NCI-H82 treated with DMSO at 0.1 percent for 48 hours (cell line): ENCODE data around the gene PLOD3.
"Not testable (repeated sequence)": the region's sequence is repeated elsewhere in the genome, so short reads cannot be mapped to it uniquely, and the experiment has no call there.

ENCODE experiments used
- DNase-seq: peaks from one replicate; lab custom pipeline; 2025; ENCODE audit not compliant: unreplicated experiment; lab: John Stamatoyannopoulos, UW

The PLOD3 gene

GRCh38 chr7:101216001-101216859 is 1.2 kb downstream of the PLOD3 start:
- DNase-seq = no peak

GRCh38 chr7:101212014-101212413 is 5.4 kb downstream of the PLOD3 start:
- DNase-seq = no peak

- no peak for DNase-seq
Measured at GRCh38 chr7:101211501-101211900, 5.9 kb downstream of the PLOD3 start.

- no peak for DNase-seq
Measured at GRCh38 chr7:101210143-101210542, 7.2 kb downstream of the PLOD3 start.

GRCh38 chr7:101208794-101209193 is 8.6 kb downstream of the PLOD3 start:
- DNase-seq = no peak

- no peak for DNase-seq
Measured at GRCh38 chr7:101207459-101207858, 9.9 kb downstream of the PLOD3 start.

GRCh38 chr7:101206665-101207042 is 10.7 kb downstream of the PLOD3 start:
- no peak for DNase-seq

- no peak for DNase-seq
Measured at GRCh38 chr7:101205901-101206664, 11.3 kb downstream of the PLOD3 start.

GRCh38 chr7:101203740-101204738 is 13.3 kb downstream of the PLOD3 start:
- not testable (repeated sequence) for DNase-seq

GRCh38 chr7:101202603-101202918 is 14.8 kb downstream of the PLOD3 start:
- no peak for DNase-seq

- no peak for DNase-seq
Measured at GRCh38 chr7:101201695-101202602, 15.4 kb downstream of the PLOD3 start.

- DNase-seq = no peak
Measured at GRCh38 chr7:101200862-101201599, 16.4 kb downstream of the PLOD3 start, which contains the start of gene MOGAT3. Gene MOGAT3 (minus strand): TSS chr7:101201036. CDS start chr7:101200854, 182 bp downstream.

GRCh38 chr7:101200504-101200861 is 16.9 kb downstream of the PLOD3 start:
- DNase-seq = no peak

- not testable (repeated sequence) for DNase-seq
Measured at GRCh38 chr7:101199522-101199921, 17.9 kb downstream of the PLOD3 start.

GRCh38 chr7:101198476-101198875 is 18.9 kb downstream of the PLOD3 start:
- DNase-seq = no peak

GRCh38 chr7:101197991-101198390 is 19.4 kb downstream of the PLOD3 start:
- no peak for DNase-seq

- DNase-seq = no peak
Measured at GRCh38 chr7:101195884-101196283, 21.5 kb downstream of the PLOD3 start.

GRCh38 chr7:101189109-101189508 is 28.3 kb downstream of the PLOD3 start:
- no peak for DNase-seq

- DNase-seq = no peak
Measured at GRCh38 chr7:101186844-101187428, 30.4 kb downstream of the PLOD3 start.
